Hematopoietic multipotent progenitor cell treated with erythropoietin and hydrocortisone succinate and interleukin-3 and kit ligand, for 4 days (in vitro differentiated cells): Measurements from ENCODE around the gene GUCD1.

Source experiments
- DNase-seq: peaks from one replicate; pipeline ENCODE4 v3.0.0-alpha.2; 2015

Gene GUCD1

GRCh38 chr22:24589518-24590030 lies 34.6 kb upstream of the GUCD1 start:
- no peak for DNase-seq

- DNase-seq = no peak
Observed at GRCh38 chr22:24588757-24589481, 34.0 kb upstream of the GUCD1 start.

GRCh38 chr22:24588381-24588756 lies 33.4 kb upstream of the GUCD1 start:
- no peak for DNase-seq

GRCh38 chr22:24587948-24588347 lies 33.0 kb upstream of the GUCD1 start:
- DNase-seq = no peak

- no peak for DNase-seq
Observed at GRCh38 chr22:24587251-24587650, 32.3 kb upstream of the GUCD1 start.

GRCh38 chr22:24585927-24586546 lies 31.1 kb upstream of the GUCD1 start:
- DNase-seq = no peak

GRCh38 chr22:24585461-24585860 lies 30.5 kb upstream of the GUCD1 start:
- no peak for DNase-seq

GRCh38 chr22:24584871-24585411 lies 30.0 kb upstream of the GUCD1 start:
- DNase-seq = no peak

- no peak for DNase-seq
Observed at GRCh38 chr22:24584166-24584790, 29.3 kb upstream of the GUCD1 start.

- peak; percentile 38 for DNase-seq
Observed at GRCh38 chr22:24583221-24584165, 28.6 kb upstream of the GUCD1 start.

GRCh38 chr22:24582056-24582814 lies 27.3 kb upstream of the GUCD1 start:
- no peak for DNase-seq

GRCh38 chr22:24580276-24580675 lies 25.3 kb upstream of the GUCD1 start:
- no peak for DNase-seq

- DNase-seq = no peak
Observed at GRCh38 chr22:24579258-24579601, 24.3 kb upstream of the GUCD1 start.

GRCh38 chr22:24578355-24579257 lies 23.7 kb upstream of the GUCD1 start:
- DNase-seq = no peak

GRCh38 chr22:24576778-24577177 lies 21.8 kb upstream of the GUCD1 start:
- no peak for DNase-seq

- DNase-seq = no peak
Observed at GRCh38 chr22:24571266-24571665, 16.3 kb upstream of the GUCD1 start.

- no peak for DNase-seq
Observed at GRCh38 chr22:24567668-24568067, 12.7 kb upstream of the GUCD1 start.

GRCh38 chr22:24566899-24567511 lies 12.1 kb upstream of the GUCD1 start:
- no peak for DNase-seq

GRCh38 chr22:24565077-24565476 lies 10.1 kb upstream of the GUCD1 start:
- DNase-seq = no peak

- DNase-seq = no peak
Observed at GRCh38 chr22:24564376-24565058, 9.6 kb upstream of the GUCD1 start.
